BLaER1 (cell line): ENCODE data around the gene IFT43.

Experiments used
- H3K27ac ChIP-seq: shearing (Covaris generic); formaldehyde crosslinking; 2 replicates; pipeline ENCODE4 v1.8.1; 2022
- H3K27me3 ChIP-seq: shearing (Covaris generic); formaldehyde crosslinking; 2 replicates; pipeline ENCODE4 v1.8.1; 2022
- H3K36me3 ChIP-seq: shearing (Covaris generic); formaldehyde crosslinking; 2 replicates; pipeline ENCODE4 v1.8.1; 2022
- H3K4me1 ChIP-seq: shearing (Covaris generic); formaldehyde crosslinking; 2 replicates; pipeline ENCODE4 v1.8.1; 2022
- H3K4me2 ChIP-seq: shearing (Covaris generic); formaldehyde crosslinking; 2 replicates; pipeline ENCODE4 v1.8.1; 2022
- H3K4me3 ChIP-seq: shearing (Covaris generic); formaldehyde crosslinking; 2 replicates; pipeline ENCODE4 v1.8.1; 2022
- H3K9ac ChIP-seq: shearing (Covaris generic); formaldehyde crosslinking; 2 replicates; pipeline ENCODE4 v1.8.1; 2022
- H3K9me3 ChIP-seq: shearing (Covaris generic); formaldehyde crosslinking; 2 replicates; pipeline ENCODE4 v1.8.1; 2022
- H4K20me1 ChIP-seq: shearing (Covaris generic); formaldehyde crosslinking; 2 replicates; pipeline ENCODE4 v1.8.1; 2022
- Cebpa-rat ChIP-seq: shearing (Covaris generic); IDR thresholded peaks from 2 replicates; pipeline ENCODE4 v1.8.1; 2022

Gene IFT43

GRCh38 chr14:75979648-75980565 is 5.7 kb upstream of the IFT43 start:
- Histone ChIP-seq H3K9ac (no peak overlapping the region), H3K27ac (no peak overlapping the region), H3K4me3 (no peak overlapping the region), H3K4me2 (peak overlapping the region; percentile 92), H3K27me3 (peaks cover 11% of the 10 kb centered on the region), H3K36me3 (no peaks in the 10 kb centered on the region), H3K9me3 (no peaks in the 10 kb centered on the region), H4K20me1 (no peaks in the 10 kb centered on the region), H3K4me1 (peaks cover 57% of the 10 kb centered on the region)
- TF ChIP-seq Cebpa-rat = no peak

- Histone ChIP-seq H3K9ac (no peak overlapping the region), H3K4me2 (peak overlapping the region; percentile 92), H3K27ac (no peak overlapping the region), H3K36me3 (no peaks in the 10 kb centered on the region), H4K20me1 (no peaks in the 10 kb centered on the region), H3K4me3 (no peak overlapping the region), H3K9me3 (no peaks in the 10 kb centered on the region), H3K4me1 (peaks cover 57% of the 10 kb centered on the region), H3K27me3 (peaks cover 11% of the 10 kb centered on the region)
- TF ChIP-seq Cebpa-rat = no peak
Observed at GRCh38 chr14:75980856-75981255, 4.7 kb upstream of the IFT43 start.

- Histone ChIP-seq H3K27ac (peak within 1 kb of the TSS; percentile 59; the same call in 1 of the 2 replicates), H3K4me3 (peak within 1 kb of the TSS; percentile 76)
Observed at GRCh38 chr14:75981426-75982265, 3.9 kb upstream of the IFT43 start, which contains the start of gene TGFB3. TSS of gene TGFB3 (minus strand) at chr14:75981995. CDS start at chr14:75980893, 1,102 bp downstream.

GRCh38 chr14:75982266-75983018 is 3.1 kb upstream of the IFT43 start:
- H3K4me3 ChIP-seq = peak overlapping the region; percentile 76
- H3K27me3 ChIP-seq = peaks cover 11% of the 10 kb centered on the region
- no peaks in the 10 kb centered on the region for H3K36me3 ChIP-seq
- no peaks in the 10 kb centered on the region for H3K9me3 ChIP-seq
- H3K4me1 ChIP-seq = peaks cover 50% of the 10 kb centered on the region
- H3K4me2 ChIP-seq = peak overlapping the region; percentile 92
- H3K27ac ChIP-seq = peak overlapping the region; percentile 59; the same call in 1 of the 2 replicates
- no peaks in the 10 kb centered on the region for H4K20me1 ChIP-seq
- peak overlapping the region; percentile 81 for H3K9ac ChIP-seq
- TF ChIP-seq Cebpa-rat = no peak

More at GRCh38 chr14:75981426-75982265, 3.9 kb upstream of the IFT43 start, which contains the start of gene TGFB3:
- Histone ChIP-seq H3K4me1 (peaks cover 57% of the 10 kb centered on the region), H3K9me3 (no peaks in the 10 kb centered on the region), H3K27me3 (peaks cover 11% of the 10 kb centered on the region), H3K36me3 (no peaks in the 10 kb centered on the region), H3K4me2 (peak within 1 kb of the TSS; percentile 92), H3K9ac (peak within 1 kb of the TSS; percentile 81), H4K20me1 (no peaks in the 10 kb centered on the region)
- no peak for TF ChIP-seq Cebpa-rat

GRCh38 chr14:75983019-75983358 is 2.6 kb upstream of the IFT43 start:
- H3K27ac ChIP-seq = no peak overlapping the region
- H3K9ac ChIP-seq = no peak overlapping the region
- no peaks in the 10 kb centered on the region for H4K20me1 ChIP-seq

GRCh38 chr14:75984674-75985073 is 889 bp upstream of the IFT43 start:
- Histone ChIP-seq H3K9ac (no peak overlapping the region), H3K27me3 (peaks cover 11% of the 10 kb centered on the region), H3K4me1 (peaks cover 29% of the 10 kb centered on the region), H3K9me3 (no peaks in the 10 kb centered on the region), H3K4me2 (no peak overlapping the region), H4K20me1 (no peaks in the 10 kb centered on the region), H3K36me3 (no peaks in the 10 kb centered on the region), H3K27ac (no peak overlapping the region), H3K4me3 (no peak overlapping the region)
- TF ChIP-seq Cebpa-rat = no peak

More at GRCh38 chr14:75983019-75983358, 2.6 kb upstream of the IFT43 start:
- peaks cover 45% of the 10 kb centered on the region for H3K4me1 ChIP-seq
- H3K4me2 ChIP-seq = peak overlapping the region; percentile 92
- H3K9me3 ChIP-seq = no peaks in the 10 kb centered on the region
- H3K36me3 ChIP-seq = no peaks in the 10 kb centered on the region
- H3K27me3 ChIP-seq = peaks cover 11% of the 10 kb centered on the region
- peak overlapping the region; percentile 76 for H3K4me3 ChIP-seq
- TF ChIP-seq Cebpa-rat = no peak

- Histone ChIP-seq H3K27ac (no peak overlapping the region), H3K4me3 (peak overlapping the region; percentile 89), H3K27me3 (peaks cover 11% of the 10 kb centered on the region), H3K4me1 (peaks cover 13% of the 10 kb centered on the region), H4K20me1 (no peaks in the 10 kb centered on the region), H3K9me3 (no peaks in the 10 kb centered on the region), H3K9ac (peak overlapping the region; percentile 74), H3K4me2 (peak overlapping the region; percentile 95), H3K36me3 (no peaks in the 10 kb centered on the region)
- TF ChIP-seq Cebpa-rat = no peak
Observed at GRCh38 chr14:75986439-75986765, 839 bp downstream of the IFT43 start.

- Histone ChIP-seq H3K9ac (no peak overlapping the region), H3K27me3 (peaks cover 11% of the 10 kb centered on the region), H3K9me3 (no peaks in the 10 kb centered on the region), H3K27ac (no peak overlapping the region), H4K20me1 (no peaks in the 10 kb centered on the region), H3K4me2 (no peak overlapping the region), H3K4me3 (no peak overlapping the region), H3K36me3 (no peaks in the 10 kb centered on the region), H3K4me1 (peaks cover 18% of the 10 kb centered on the region)
- TF ChIP-seq Cebpa-rat = no peak
Observed at GRCh38 chr14:75987201-75987970, 1.8 kb downstream of the IFT43 start.

- no peaks in the 10 kb centered on the region for H3K27me3 ChIP-seq
- peaks cover 33% of the 10 kb centered on the region for H3K4me1 ChIP-seq
- no peak overlapping the region for H3K27ac ChIP-seq
- no peak overlapping the region for H3K4me2 ChIP-seq
- no peak for TF ChIP-seq Cebpa-rat
- H3K4me3 ChIP-seq = no peak overlapping the region
- no peaks in the 10 kb centered on the region for H3K9me3 ChIP-seq
- H3K36me3 ChIP-seq = no peaks in the 10 kb centered on the region
- H4K20me1 ChIP-seq = no peaks in the 10 kb centered on the region
- no peak overlapping the region for H3K9ac ChIP-seq
Observed at GRCh38 chr14:75989134-75989533, 3.6 kb downstream of the IFT43 start.
